H1 (cell line): ENCODE results near the gene SCAF1. TPM values are rescaled to one million over a fixed set of nuclear protein-coding genes. Genes with fewer than 3 reads are reported as not detected.

ENCODE experiments used
- CTCF ChIA-PET: fragments of 300-600 bp; sonication (Branson Sonifier 250); formaldehyde crosslinking; loops from one replicate; lab custom pipeline; 2021; ENCODE audit not compliant: partially characterized antibody; lab: Charles Lee
- POLR2A ChIA-PET: fragments of 300-600 bp; sonication (Branson Sonifier 250); formaldehyde crosslinking; loops from one replicate; lab custom pipeline; 2021; ENCODE audit warnings: inconsistent platforms; ENCODE audit not compliant: partially characterized antibody; lab: Charles Lee
- DNase-seq, 2 experiments: peaks; one replicate each; pipeline versions ENCODE4 v3.0.0 to v3.0.0-alpha.2; 2010 to 2022; ENCODE audit warnings: low spot score in 2 of 2, low read depth in 1 of 2, mixed read lengths in 1 of 2
- FAIRE-seq: peaks from 2 replicates; lab custom pipeline; 2011; peaks lifted over from hg19 to GRCh38; lab: Jason Lieb, UNC
- H2AFZ ChIP-seq: 2 replicates; pipeline ENCODE4 v1.8.1; 2012; ENCODE audit warnings: low read length, inconsistent platforms
- H2AK5ac ChIP-seq: 2 replicates; pipeline ENCODE4 v1.6.1; 2013; ENCODE audit warnings: low read depth, low read length
- H2BK120ac ChIP-seq: replicated peaks from 2 replicates; pipeline ENCODE3; 2013; ENCODE audit warnings: low read depth, low read length, inconsistent platforms
- H2BK12ac ChIP-seq: 2 replicates; pipeline ENCODE4 v1.6.1; 2013; ENCODE audit warnings: low read depth, low read length
- H2BK15ac ChIP-seq: 2 replicates; pipeline ENCODE4 v1.6.1; 2013; ENCODE audit warnings: low read length
- H2BK20ac ChIP-seq: 2 replicates; pipeline ENCODE4 v1.6.1; 2013; ENCODE audit warnings: low read length
- H2BK5ac ChIP-seq: 2 replicates; pipeline ENCODE4 v1.6.1; 2013; ENCODE audit warnings: low read depth, low read length
- H3K14ac ChIP-seq: 2 replicates; pipeline ENCODE4 v1.6.1; 2013; ENCODE audit warnings: inconsistent platforms; ENCODE audit not compliant: insufficient read length
- H3K18ac ChIP-seq: 2 replicates; pipeline ENCODE4 v1.6.1; 2013; ENCODE audit warnings: low read length; ENCODE audit errors: extremely low read depth
- H3K23ac ChIP-seq: 2 replicates; pipeline ENCODE4 v1.6.1; 2013; ENCODE audit warnings: inconsistent platforms; ENCODE audit not compliant: insufficient read length
- H3K23me2 ChIP-seq: 2 replicates; pipeline ENCODE4 v1.6.1; 2013; ENCODE audit warnings: low read depth, low read length
- H3K27ac ChIP-seq: 2 replicates; pipeline ENCODE4 v1.6.1; 2011; ENCODE audit warnings: low read depth, low read length, inconsistent platforms
- H3K27me3 ChIP-seq, 4 experiments: replicated peaks in 1 of 4; 1 replicate in 1 of 4; 2 replicates in 3 of 4; pipeline versions ENCODE4 v1.6.1 to v1.8.1; 2011 to 2013; ENCODE audit warnings: low read length in 3 of 4, mild to moderate bottlenecking in 3 of 4, inconsistent platforms in 2 of 4, mixed read lengths in 2 of 4, moderate library complexity in 1 of 4; ENCODE audit not compliant: control insufficient read depth in 3 of 4, insufficient read depth in 3 of 4; ENCODE audit errors: extremely low read depth in 1 of 4
- H3K36me3 ChIP-seq, 4 experiments: 2 replicates each; pipeline versions ENCODE4 v1.6.1 to v1.8.1; 2011 to 2013; ENCODE audit warnings: mild to moderate bottlenecking in 4 of 4, low read length in 3 of 4, moderate library complexity in 2 of 4, control low read depth in 1 of 4, inconsistent platforms in 1 of 4; ENCODE audit not compliant: insufficient read depth in 4 of 4, control insufficient read depth in 2 of 4
- H3K4ac ChIP-seq: replicated peaks from 2 replicates; pipeline ENCODE3; 2013; ENCODE audit warnings: low read length, low read depth, mixed read lengths, inconsistent platforms; ENCODE audit not compliant: insufficient read length
- H3K4me1 ChIP-seq, 4 experiments: replicated peaks in 1 of 4; 1 replicate in 1 of 4; 2 replicates in 3 of 4; pipeline versions ENCODE4 v1.6.1 to v1.8.1; 2011 to 2013; ENCODE audit warnings: low read length in 3 of 4, inconsistent platforms in 2 of 4, mixed read lengths in 1 of 4; ENCODE audit not compliant: insufficient read depth in 4 of 4, control insufficient read depth in 3 of 4
- H3K4me2 ChIP-seq, 2 experiments: 2 replicates each; pipeline versions ENCODE4 v1.6.1 to v1.8.1; 2011 to 2013; ENCODE audit warnings: low read depth in 2 of 2, low read length in 2 of 2, control low read depth in 1 of 2, inconsistent platforms in 1 of 2, mild to moderate bottlenecking in 1 of 2; ENCODE audit not compliant: insufficient read depth in 1 of 2
- H3K4me3 ChIP-seq, 4 experiments: fragments of 200-600, 300-600 bp in 1 of 4; sonication (generic), shearing (Covaris generic), sonication (Bioruptor Twin) in 1 of 4; 2 replicates each; pipeline versions ENCODE4 v1.5.1 to v1.8.1; 2011 to 2016; ENCODE audit warnings: low read length in 4 of 4, low read depth in 3 of 4, control low read depth in 2 of 4, inconsistent platforms in 2 of 4, mild to moderate bottlenecking in 2 of 4, mixed read lengths in 1 of 4, moderate library complexity in 1 of 4; ENCODE audit not compliant: insufficient read depth in 2 of 4; ENCODE audit errors: extremely low read depth in 1 of 4
- H3K56ac ChIP-seq: replicated peaks from 2 replicates; pipeline ENCODE3; 2013; ENCODE audit warnings: low read depth, mild to moderate bottlenecking, mixed read lengths, low read length, inconsistent platforms; ENCODE audit not compliant: insufficient read length
- H3K79me1 ChIP-seq: 2 replicates; pipeline ENCODE4 v1.6.1; 2013; ENCODE audit warnings: low read depth, low read length, control low read depth
- H3K79me2 ChIP-seq, 2 experiments: 2 replicates each; pipeline versions ENCODE4 v1.6.1 to v1.8.1; 2012 to 2013; ENCODE audit warnings: low read length in 2 of 2, mild to moderate bottlenecking in 2 of 2, inconsistent platforms in 1 of 2; ENCODE audit not compliant: insufficient read depth in 2 of 2, control insufficient read depth in 1 of 2
- H3K9ac ChIP-seq, 4 experiments: replicated peaks in 1 of 4; 1 replicate in 1 of 4; 2 replicates in 3 of 4; pipeline versions ENCODE4 v1.6.1 to v1.8.1; 2011 to 2013; ENCODE audit warnings: low read depth in 3 of 4, low read length in 3 of 4, control low read depth in 2 of 4, mild to moderate bottlenecking in 2 of 4, moderate library complexity in 2 of 4, inconsistent platforms in 1 of 4; ENCODE audit errors: extremely low read depth in 1 of 4
- H3K9me3 ChIP-seq, 2 experiments: 2 replicates each; pipeline versions ENCODE4 v1.6.1 to v1.8.1; 2012 to 2013; ENCODE audit warnings: mild to moderate bottlenecking in 2 of 2, moderate library complexity in 2 of 2, control low read depth in 1 of 2, inconsistent platforms in 1 of 2, low read depth in 1 of 2, low read length in 1 of 2, mixed read lengths in 1 of 2; ENCODE audit not compliant: insufficient read depth in 2 of 2
- H4K20me1 ChIP-seq, 2 experiments: replicated peaks in 1 of 2; 2 replicates each; pipeline versions ENCODE3 to v1.8.1; 2011 to 2013; ENCODE audit warnings: inconsistent platforms in 2 of 2, low read length in 2 of 2, mild to moderate bottlenecking in 1 of 2; ENCODE audit not compliant: insufficient read depth in 2 of 2, control insufficient read depth in 1 of 2
- H4K5ac ChIP-seq: 2 replicates; pipeline ENCODE4 v1.6.1; 2013; ENCODE audit warnings: low read length, low read depth, mixed read lengths, inconsistent platforms; ENCODE audit not compliant: insufficient read length
- H4K8ac ChIP-seq: 2 replicates; pipeline ENCODE4 v1.8.0; 2013; ENCODE audit warnings: mild to moderate bottlenecking, moderate library complexity, low read length, inconsistent platforms; ENCODE audit not compliant: insufficient read depth; ENCODE audit errors: extremely low read depth
- H4K91ac ChIP-seq: replicated peaks from 2 replicates; pipeline ENCODE3; 2013; ENCODE audit warnings: low read length, mixed read lengths, inconsistent platforms; ENCODE audit not compliant: insufficient read length
- BACH1 ChIP-seq: IDR thresholded peaks from 2 replicates; pipeline ENCODE4 v1.6.1; 2012; ENCODE audit warnings: low read length, improper control_type of control experiment
- BRCA1 ChIP-seq: IDR thresholded peaks from 2 replicates; pipeline ENCODE4 v1.6.1; 2012; ENCODE audit warnings: low read depth, low read length, improper control_type of control experiment
- CREB1 ChIP-seq: IDR thresholded peaks from 2 replicates; pipeline ENCODE4 v1.6.1; 2012; ENCODE audit warnings: inconsistent platforms
- FOSL1 ChIP-seq: IDR thresholded peaks from 2 replicates; pipeline ENCODE4 v1.6.1; 2011; ENCODE audit warnings: mild to moderate bottlenecking, low read depth, low read length, moderate library complexity; ENCODE audit not compliant: insufficient read depth
- GTF2F1 ChIP-seq: IDR thresholded peaks from 2 replicates; pipeline ENCODE4 v1.6.1; 2012; ENCODE audit warnings: low read depth, low read length, improper control_type of control experiment, borderline replicate concordance
- POLR2A ChIP-seq, 2 experiments: IDR thresholded peaks; 1 replicate in 1 of 2; 2 replicates in 1 of 2; pipeline ENCODE4 v1.6.1; 2011; ENCODE audit warnings: low read depth in 2 of 2, low read length in 2 of 2, mild to moderate bottlenecking in 2 of 2; ENCODE audit errors: control extremely low read depth in 1 of 2
- RAD21 ChIP-seq, 2 experiments: IDR thresholded peaks in 1 of 2; conservative IDR thresholded peaks in 1 of 2; 2 replicates each; pipeline ENCODE4 v1.6.1; 2011; ENCODE audit warnings: low read depth in 2 of 2, low read length in 2 of 2, improper control_type of control experiment in 1 of 2, inconsistent platforms in 1 of 2, mild to moderate bottlenecking in 1 of 2, moderate library complexity in 1 of 2
- RBBP5 ChIP-seq: IDR thresholded peaks from 2 replicates; pipeline ENCODE4 v1.7.1; 2012; ENCODE audit warnings: low read depth, mild to moderate bottlenecking, inconsistent platforms, low read length, moderate library complexity, borderline replicate concordance
- SIN3A ChIP-seq, 2 experiments: IDR thresholded peaks in 1 of 2; conservative IDR thresholded peaks in 1 of 2; 2 replicates each; pipeline ENCODE4 v1.6.1; 2011 to 2012; ENCODE audit warnings: low read length in 2 of 2, improper control_type of control experiment in 1 of 2, low read depth in 1 of 2, mild to moderate bottlenecking in 1 of 2
- SP2 ChIP-seq: IDR thresholded peaks from 2 replicates; pipeline ENCODE4 v1.6.1; 2012; ENCODE audit warnings: mild to moderate bottlenecking, low read length, inconsistent platforms
- TAF7 ChIP-seq: optimal IDR thresholded peaks from 2 replicates; pipeline ENCODE3; 2011; ENCODE audit warnings: low read depth, mild to moderate bottlenecking, inconsistent platforms, low read length, moderate library complexity, borderline replicate concordance
- TEAD4 ChIP-seq: IDR thresholded peaks from 2 replicates; pipeline ENCODE4 v1.6.1; 2012; ENCODE audit warnings: low read depth, low read length, inconsistent platforms, mixed read lengths
- WGBS, 2 experiments: shearing (Covaris generic) in 1 of 2; methylation state at CpG; one replicate each; pipeline versions ENCODE4 v1.1.6 to v1.1.7; 2013 to 2015; ENCODE audit warnings: low lambda C conversion rate in 2 of 2, mixed read lengths in 2 of 2, inconsistent platforms in 1 of 2, low coverage in 1 of 2, missing lambda C conversion rate in 1 of 2; ENCODE audit not compliant: insufficient replicate concordance in 2 of 2, insufficient coverage in 1 of 2, insufficient read length in 1 of 2; ENCODE audit errors: extremely low coverage in 1 of 2, missing lambda C conversion rate in 1 of 2; 5-methylcytosine and 5-hydroxymethylcytosine counted together
- polyA plus RNA-seq, 7 experiments: library from polyadenylated mRNA; depleted of rRNA in 3 of 7; stranded (reverse) in 5 of 7; unstranded in 2 of 7; fragments of >200 nt in 5 of 7; fragments of 200-250 nt in 2 of 7; gene quantifications; 1 replicate in 5 of 7; 2 replicates in 1 of 7; 4 replicates in 1 of 7; pipeline versions ENCODE4 v1.2.1 to v1.2.3, GENCODE V29; 2011 to 2013; ENCODE audit warnings: missing spikeins in 2 of 7, mixed read lengths in 2 of 7
- total RNA-seq: library from RNA; stranded (reverse); fragmentation: NEBNext Ultra II Directional; extraction: Animal tissue kit (Norgen Biotek cat#: 25700); gene quantifications from 2 replicates; pipeline ENCODE4 v1.2.1, GENCODE V29; 2021

Gene SCAF1
- total and polyA plus RNA-seq, 2 of the 8 experiments (the other 6 are each of a cell fraction or from before 2014, with no cell fraction given), result 9.7 to 81.7 TPM

DNA sequence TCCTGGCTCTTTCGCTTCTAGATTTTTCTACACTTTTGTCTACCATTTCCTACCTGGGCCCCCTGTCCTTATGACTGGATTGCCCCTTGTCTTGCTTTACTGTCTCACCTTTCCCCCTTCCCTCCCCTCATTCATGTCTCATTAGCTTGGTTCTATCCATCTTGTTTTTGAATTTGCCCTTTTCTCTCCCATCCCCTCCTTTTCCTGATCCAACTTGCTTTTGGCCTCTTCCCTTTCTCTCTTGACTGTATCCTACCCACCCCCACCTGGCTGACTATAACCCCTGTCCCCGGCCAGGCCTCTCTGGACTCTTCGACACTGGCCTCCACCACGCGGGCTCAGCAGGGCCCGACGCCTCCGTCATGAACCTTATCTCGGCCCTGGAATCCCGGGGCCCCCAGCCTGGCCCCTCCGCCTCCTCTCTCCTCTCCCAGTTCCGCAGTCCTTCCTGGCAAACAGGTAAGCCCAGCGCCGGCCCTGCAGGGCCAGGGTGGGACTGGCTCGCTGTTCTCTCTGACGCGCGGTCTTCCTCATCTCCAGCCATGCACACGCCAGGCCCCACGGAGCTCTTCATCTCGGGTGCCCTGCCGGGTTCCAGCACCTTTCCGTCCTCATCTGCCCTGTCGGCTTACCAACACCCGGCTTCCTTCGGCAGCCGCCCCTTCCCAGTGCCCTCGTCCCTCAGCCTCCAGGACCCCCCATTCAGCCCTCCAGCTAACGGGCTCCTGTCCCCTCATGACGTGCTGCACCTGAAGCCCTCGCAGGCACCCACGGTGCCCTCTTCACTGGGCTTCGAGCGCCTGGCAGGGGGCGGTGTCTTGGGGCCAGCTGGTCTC is 47.6 kb upstream of the SCAF1 start:
- H2BK120ac ChIP-seq, result no peak overlapping the region
- no peak overlapping the region for H3K4ac ChIP-seq
- H2BK12ac ChIP-seq, result no peak overlapping the region
- H2BK15ac ChIP-seq, result no peak overlapping the region
- peaks cover 4 to 6% of the 10 kb centered on the region in 2 experiments for H4K20me1 ChIP-seq
- no peak overlapping the region; a peak in 2 of 7 replicates for H3K9ac ChIP-seq
- H4K5ac ChIP-seq, result no peak overlapping the region
- H3K79me2 ChIP-seq, result peaks cover 4 to 42% of the 10 kb centered on the region in 2 experiments; a peak in 3 of 4 replicates
- H2AK5ac ChIP-seq, result no peak overlapping the region
- H3K9me3 ChIP-seq, result no peaks in the 10 kb centered on the region
- H2AFZ ChIP-seq, result no peak overlapping the region
- H2BK5ac ChIP-seq, result no peak overlapping the region
- CTCF ChIA-PET, result interaction anchor here (1.2 to 1.3 kb wide), 2 partner anchors 87 to 90 kb away, joined by 3 read pairs; no protein-coding TSS in a partner anchor
- peaks cover 3 to 9% (median 4%) of the 10 kb centered on the region in 4 experiments; a peak in 6 of 7 replicates for H3K4me1 ChIP-seq
- peak overlapping the region in 1 of 4 experiments; percentile 47; a peak in 2 of 8 replicates for H3K4me3 ChIP-seq
- H3K27me3 ChIP-seq, result no peaks in the 10 kb centered on the region
- peak overlapping the region; percentile 42 to 95 for H3K4me2 ChIP-seq
- peaks cover 12 to 50% (median 34%) of the 10 kb centered on the region in 4 experiments for H3K36me3 ChIP-seq
- H4K91ac ChIP-seq, result no peak overlapping the region
- H3K56ac ChIP-seq, result no peak overlapping the region
- no peak for DNase-seq
- H3K23ac ChIP-seq, result no peak overlapping the region
- WGBS, 2 experiments, result 93% methylated on average over 35 of the region's 35 CpGs; no CpG with 5 or more reads in 1 of the 2 experiments
- H3K79me1 ChIP-seq, result peaks cover 8% of the 10 kb centered on the region
- H2BK20ac ChIP-seq, result no peak overlapping the region
- no peak for FAIRE-seq
- H3K23me2 ChIP-seq, result peaks cover 20% of the 10 kb centered on the region
- no peak overlapping the region for H4K8ac ChIP-seq
- no peak overlapping the region for H3K14ac ChIP-seq
- H3K18ac ChIP-seq, result no peak overlapping the region
- H3K27ac ChIP-seq, result peak overlapping the region; percentile 26; the same call in 1 of the 2 replicates
- POLR2A ChIA-PET, result interaction anchor here (0.9 to 37.8 kb wide), 12 partner anchors 9 to 105 kb away, joined by 3 to 840 read pairs (median 4); partner anchors contain the start of genes NOSIP, PRMT1, PRRG2 and RRAS
- no peak for TF ChIP-seq TEAD4
- TF ChIP-seq GTF2F1, result no peak
- no peak for TF ChIP-seq CREB1
- TF ChIP-seq RAD21 (IDR thresholded peaks at IDR 0.05 in 1 of 2, conservative IDR thresholded peaks at IDR 0.05 in 1 of 2; ENCODE audit: low read depth in 2 of 2, low read length in 2 of 2), result no peak
- no peak for TF ChIP-seq RBBP5
- TF ChIP-seq TAF7, result no peak
- no peak for TF ChIP-seq POLR2A (IDR thresholded peaks at IDR 0.05; ENCODE audit: control extremely low read depth in 1 of 2, low read depth in 2 of 2, low read length in 2 of 2)
- no peak for TF ChIP-seq BRCA1
- no peak for TF ChIP-seq FOSL1
- no peak for TF ChIP-seq SIN3A (conservative IDR thresholded peaks at IDR 0.05 in 1 of 2, IDR thresholded peaks at IDR 0.05 in 1 of 2; ENCODE audit: low read depth in 1 of 2, low read length in 2 of 2)
- no peak for TF ChIP-seq SP2
- no peak for TF ChIP-seq BACH1
